ENCODE results near the gene MMP17.
A peak's percentile ranks its signal among the peaks of the same experiment; 100 is the strongest.

MMP17 gene

DNA sequence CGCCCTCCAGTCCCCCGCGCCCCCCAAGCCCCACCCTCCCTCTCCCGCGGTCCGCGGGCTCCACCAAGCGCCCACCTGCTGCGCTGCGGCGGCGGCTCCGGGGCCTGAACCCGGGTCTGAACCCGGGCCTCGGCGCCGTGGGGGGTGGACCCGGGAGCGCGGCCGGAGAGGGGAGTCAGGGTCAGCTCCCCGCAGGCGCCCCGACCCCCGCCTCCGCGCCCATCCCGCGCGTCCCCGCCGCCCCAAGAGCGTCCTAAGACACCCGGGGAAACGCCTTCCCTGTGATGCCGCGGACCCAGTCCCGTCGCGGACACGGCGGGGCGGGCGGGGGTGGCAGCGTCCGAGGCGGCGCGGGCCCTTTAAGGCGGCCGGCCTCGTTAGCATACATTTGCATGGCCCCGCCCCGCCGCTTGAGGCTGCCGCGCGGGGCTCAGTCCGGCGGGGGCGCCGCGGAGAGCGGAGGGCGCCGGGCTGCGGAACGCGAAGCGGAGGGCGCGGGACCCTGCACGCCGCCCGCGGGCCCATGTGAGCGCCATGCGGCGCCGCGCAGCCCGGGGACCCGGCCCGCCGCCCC, at the start of gene MMP17:
Gene MMP17, plus strand, starts transcription at position 433 of the 574 bp plus-strand sequence. Its CDS starts 102 bp downstream, at position 535.
- peak; percentile 87 for DNase-seq (ENCODE audit: low spot score)

- no peak for DNase-seq (ENCODE audit: low spot score)
Observed at GRCh38 chr12:131779027-131779426, 49.2 kb upstream of the MMP17 start.

- no peak for DNase-seq (ENCODE audit: low spot score)
Observed at GRCh38 chr12:131782061-131782460, 46.1 kb upstream of the MMP17 start.

- DNase-seq (ENCODE audit: low spot score): peak; percentile 74
Observed at GRCh38 chr12:131783915-131784541, 44.2 kb upstream of the MMP17 start.

DNA sequence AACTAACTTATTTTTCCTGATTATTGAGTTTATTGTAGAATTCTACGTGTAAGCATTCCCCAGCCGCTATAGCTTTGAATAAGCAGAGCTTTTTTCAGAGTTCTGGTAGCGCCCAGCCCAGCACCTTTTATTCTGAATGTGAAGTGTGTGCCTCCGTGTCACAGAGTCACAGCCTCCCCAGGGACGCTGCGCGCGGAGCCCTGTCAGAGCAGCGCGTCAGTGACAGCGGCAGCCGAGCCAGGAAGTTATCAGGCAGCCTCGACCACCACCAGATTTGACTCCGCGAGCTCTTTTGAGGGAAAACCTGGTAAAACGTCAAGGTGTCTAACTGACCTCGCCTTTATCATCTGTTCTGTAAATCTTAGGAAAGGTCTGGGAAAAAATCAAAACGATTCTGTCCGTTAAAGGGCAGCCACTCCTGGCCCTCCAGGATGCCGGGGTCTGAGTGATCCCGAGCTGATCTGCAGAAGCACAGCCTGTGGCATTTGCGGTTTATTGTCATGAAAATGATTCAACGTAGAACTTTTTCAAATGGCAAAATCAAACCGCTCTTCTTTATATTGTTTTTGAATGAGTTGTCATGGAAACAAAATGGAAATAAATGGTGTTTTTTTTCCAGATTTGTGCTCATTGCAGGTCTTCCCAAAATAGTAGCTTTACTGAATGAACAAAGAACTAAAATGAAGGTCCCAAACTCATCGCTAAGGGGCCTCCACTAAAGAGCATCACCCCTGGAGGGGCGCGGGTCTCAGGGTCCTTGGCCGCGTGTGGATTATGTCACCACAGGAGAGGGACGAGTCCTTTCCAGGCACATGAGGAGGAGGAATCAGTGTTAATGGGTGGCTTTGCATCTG, 43.1 kb upstream of the MMP17 start:
- no peak for DNase-seq (ENCODE audit: low spot score)

DNA sequence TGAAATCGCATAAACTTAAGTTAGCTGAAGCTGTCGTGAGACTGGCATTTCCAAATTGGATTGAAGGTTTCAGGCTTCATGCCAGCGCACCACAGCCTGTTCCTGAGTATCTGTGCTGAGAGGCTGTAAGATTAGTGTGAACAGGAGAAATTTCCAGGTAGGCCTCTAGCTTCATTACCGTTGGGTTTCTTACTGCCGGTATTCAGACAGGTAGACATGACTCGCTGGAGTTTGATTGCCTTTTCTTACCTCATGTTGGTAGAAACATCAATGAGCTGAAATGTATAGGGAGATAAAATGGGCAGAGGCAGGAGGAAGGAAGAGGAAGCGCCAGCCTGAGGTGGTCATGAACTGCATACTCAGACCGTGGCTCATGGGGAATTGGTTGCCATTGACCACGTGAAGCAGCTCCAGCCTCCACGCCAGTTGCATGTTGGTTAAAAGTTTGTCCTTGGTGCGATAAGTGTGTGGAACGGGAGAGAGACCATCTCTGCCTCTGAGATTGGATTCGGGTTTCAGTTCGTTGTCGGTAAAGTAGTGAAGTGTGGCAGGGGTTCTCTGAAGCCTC, 42.3 kb upstream of the MMP17 start:
- DNase-seq (ENCODE audit: low spot score): no peak

DNA sequence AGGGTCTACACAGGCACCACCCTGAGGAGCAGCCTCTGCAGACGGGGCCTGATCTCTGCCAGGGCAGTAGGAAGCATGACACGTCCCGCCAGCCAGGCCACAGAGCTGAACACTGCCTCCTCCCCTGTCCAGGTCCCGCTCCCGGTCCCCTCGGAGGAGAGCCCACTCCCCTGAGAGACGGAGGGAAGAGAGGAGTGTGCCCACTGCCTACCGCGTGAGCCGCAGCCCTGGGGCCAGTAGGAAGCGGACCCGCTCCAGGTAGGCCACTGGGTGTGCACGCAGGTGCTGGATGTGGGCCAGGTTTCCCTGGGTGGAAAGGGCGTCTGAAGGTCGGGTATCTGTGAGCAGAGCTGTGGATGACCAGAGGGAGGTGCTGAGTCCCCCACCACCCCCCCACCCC, 41.9 kb upstream of the MMP17 start:
- no peak for DNase-seq (ENCODE audit: low spot score)

DNA sequence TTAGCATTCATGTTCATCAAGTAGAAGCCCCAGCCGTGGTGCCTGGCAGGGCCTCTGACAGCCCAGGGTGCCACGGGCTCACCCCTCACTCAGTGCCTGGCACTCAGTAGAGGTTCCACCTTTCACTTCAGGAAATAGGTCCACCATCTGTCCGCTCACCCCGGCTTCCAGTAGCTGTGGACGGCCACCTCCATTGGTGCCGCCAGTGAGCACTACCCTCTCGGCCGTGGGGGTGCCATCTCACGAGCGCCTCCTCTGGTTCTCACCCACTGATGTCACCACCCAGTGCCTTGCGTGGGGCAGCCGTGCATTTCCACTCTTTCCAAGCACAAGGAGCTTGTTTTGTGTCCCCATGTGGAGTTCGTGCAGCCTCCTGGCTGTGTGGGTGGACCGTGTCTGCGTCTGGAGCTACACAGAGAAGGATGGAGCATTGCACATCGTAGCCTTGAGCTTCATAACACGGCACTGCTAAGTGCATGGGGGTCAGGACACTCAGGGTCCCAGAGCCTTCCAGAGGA, 41.0 kb upstream of the MMP17 start:
- DNase-seq (ENCODE audit: low spot score): no peak

DNA sequence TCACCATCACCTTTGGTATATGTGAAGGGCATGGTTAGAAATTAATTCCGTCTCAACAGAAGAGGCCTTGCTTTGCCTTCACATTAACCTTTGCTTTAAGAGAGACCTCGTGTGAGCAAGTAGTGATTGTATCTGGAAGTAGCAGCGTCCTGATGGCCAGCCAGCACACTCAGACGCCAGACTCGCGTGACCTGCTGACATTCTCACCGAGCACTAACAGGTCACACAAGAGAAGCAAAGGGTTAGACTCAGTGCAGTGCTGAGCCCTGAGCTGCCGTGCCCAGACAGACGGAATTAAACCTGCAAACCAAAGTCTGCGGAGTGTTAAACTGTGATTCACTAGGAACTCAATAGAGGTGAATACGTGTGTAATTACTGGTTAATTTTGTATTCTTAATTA, 40.1 kb upstream of the MMP17 start:
- no peak for DNase-seq (ENCODE audit: low spot score)

- no peak for DNase-seq (ENCODE audit: low spot score)
Observed at GRCh38 chr12:131789638-131790037, 38.6 kb upstream of the MMP17 start.

DNA sequence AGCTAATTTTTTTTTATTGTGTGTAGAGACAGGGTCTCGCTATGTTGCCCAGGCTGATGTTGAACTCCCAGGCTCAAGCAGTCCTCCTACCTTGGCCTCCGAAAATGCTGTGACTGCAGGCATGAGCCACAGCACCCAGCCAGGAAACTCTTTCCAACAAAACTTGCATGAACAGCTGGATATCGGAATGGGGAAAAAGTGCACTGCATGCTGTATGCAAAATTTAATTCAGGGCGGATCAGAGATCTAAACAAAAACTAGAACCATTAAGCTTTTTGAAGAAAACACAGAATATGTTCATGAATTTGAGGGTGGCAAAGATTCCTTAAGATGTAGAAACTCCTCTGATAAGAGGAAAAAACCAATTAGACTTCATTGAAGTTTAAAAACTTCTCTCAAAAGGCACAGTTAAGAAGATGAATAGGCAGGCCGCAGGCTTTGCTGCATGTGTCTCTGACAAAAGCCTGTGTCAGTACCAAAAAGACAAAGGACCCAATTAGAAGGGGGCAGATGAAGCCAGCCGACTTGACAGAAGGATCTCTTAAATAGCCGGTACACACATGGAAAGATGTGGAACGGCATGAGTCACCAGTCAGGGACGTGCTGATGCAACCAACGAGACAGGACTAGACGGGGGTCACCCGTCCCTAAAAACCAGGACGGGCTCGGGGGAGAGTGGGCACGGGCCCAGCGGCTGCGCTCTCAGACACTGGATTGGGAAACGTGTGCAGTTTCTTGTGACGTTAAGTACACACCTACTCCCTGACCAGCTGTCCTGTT, 34.8 kb upstream of the MMP17 start:
- no peak for DNase-seq (ENCODE audit: low spot score)

- DNase-seq (ENCODE audit: low spot score): no peak
Observed at GRCh38 chr12:131794061-131794460, 34.1 kb upstream of the MMP17 start.

DNA sequence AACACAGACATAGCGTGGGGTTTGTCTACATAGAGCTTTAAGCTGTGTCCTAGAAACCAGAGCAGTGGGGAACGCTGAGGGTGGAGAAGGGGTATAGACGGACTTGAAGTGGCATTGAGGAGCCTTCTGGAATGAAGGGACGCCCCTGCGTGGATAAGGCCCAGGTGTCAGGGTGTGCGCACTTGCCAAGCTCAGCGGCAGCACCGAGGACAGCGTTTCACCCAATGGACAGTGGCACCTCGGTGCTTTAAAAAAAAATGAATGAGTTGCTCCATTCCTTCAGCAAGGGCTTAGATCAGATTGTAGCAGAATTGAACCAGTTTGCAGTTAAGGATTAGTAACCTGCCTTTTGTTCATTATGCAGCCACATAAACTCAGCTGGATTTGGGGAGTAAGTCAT, 33.6 kb upstream of the MMP17 start:
- no peak for DNase-seq (ENCODE audit: low spot score)

- DNase-seq (ENCODE audit: low spot score): no peak
Observed at GRCh38 chr12:131795064-131795463, 33.1 kb upstream of the MMP17 start.

GRCh38 chr12:131795690-131796410, 32.3 kb upstream of the MMP17 start:
- no peak for DNase-seq (ENCODE audit: low spot score)

GRCh38 chr12:131796411-131796736, 31.8 kb upstream of the MMP17 start:
- DNase-seq (ENCODE audit: low spot score): no peak

GRCh38 chr12:131796754-131797587, 31.2 kb upstream of the MMP17 start:
- DNase-seq (ENCODE audit: low spot score): no peak

DNA sequence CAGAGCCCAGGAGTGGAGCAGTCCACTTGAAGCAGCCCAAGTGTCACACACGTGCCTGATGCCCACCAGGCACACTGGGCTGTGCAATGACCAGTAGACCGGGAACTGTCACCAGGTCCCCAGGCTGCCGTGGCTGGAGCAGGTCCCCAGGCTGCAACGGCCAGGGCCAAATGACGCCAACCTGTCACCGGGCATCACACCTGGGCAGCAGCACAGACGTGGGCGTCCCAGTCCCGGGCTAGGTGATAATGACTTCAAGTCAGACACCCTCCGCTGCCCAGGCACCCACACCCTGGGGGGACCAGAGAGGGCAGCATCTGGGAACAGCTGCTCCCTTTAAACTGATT, 30.6 kb upstream of the MMP17 start:
- no peak for DNase-seq (ENCODE audit: low spot score)

GRCh38 chr12:131799195-131799594, 29.0 kb upstream of the MMP17 start:
- no peak for DNase-seq (ENCODE audit: low spot score)

GRCh38 chr12:131799828-131800593, 28.2 kb upstream of the MMP17 start:
- no peak for DNase-seq (ENCODE audit: low spot score)
